ENCODE results near the gene RNU6-9.
"Not testable (repeated sequence)": the region's sequence is repeated elsewhere in the genome, so short reads cannot be mapped to it uniquely, and the experiment has no call there.

RNU6-9 gene

DNA sequence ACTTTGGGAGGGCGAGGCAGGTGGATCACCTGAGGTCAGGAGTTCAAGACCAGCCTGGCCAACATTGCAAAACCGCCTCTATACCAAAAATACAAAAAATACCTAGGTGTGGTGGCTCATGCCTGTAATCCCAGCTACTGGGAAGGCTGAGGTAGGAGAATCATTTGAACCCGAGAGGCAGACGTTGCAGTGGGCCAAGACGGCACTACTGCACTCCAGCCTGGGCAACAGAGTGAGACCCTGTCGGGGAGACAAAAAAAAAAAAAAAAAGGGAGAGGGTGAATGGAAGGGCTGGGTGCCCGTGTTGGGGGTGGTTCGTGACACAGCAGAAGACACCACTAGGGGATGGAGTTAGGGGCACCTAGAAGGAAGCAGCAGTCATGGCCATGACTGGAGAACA is 23.0 kb upstream of the RNU6-9 start:
- peak overlapping the region; percentile 20 for H3K4me3 Mint-ChIP-seq
- peaks cover 2% of the 10 kb centered on the region for H3K36me3 Mint-ChIP-seq
- H3K4me1 Mint-ChIP-seq (ENCODE audit: low read depth), result peaks cover 14% of the 10 kb centered on the region
- no peaks in the 10 kb centered on the region for H3K27me3 Mint-ChIP-seq
- no peaks in the 10 kb centered on the region for H3K9me3 Mint-ChIP-seq (ENCODE audit: low read depth)
- H3K27ac Mint-ChIP-seq, result no peak overlapping the region

DNA sequence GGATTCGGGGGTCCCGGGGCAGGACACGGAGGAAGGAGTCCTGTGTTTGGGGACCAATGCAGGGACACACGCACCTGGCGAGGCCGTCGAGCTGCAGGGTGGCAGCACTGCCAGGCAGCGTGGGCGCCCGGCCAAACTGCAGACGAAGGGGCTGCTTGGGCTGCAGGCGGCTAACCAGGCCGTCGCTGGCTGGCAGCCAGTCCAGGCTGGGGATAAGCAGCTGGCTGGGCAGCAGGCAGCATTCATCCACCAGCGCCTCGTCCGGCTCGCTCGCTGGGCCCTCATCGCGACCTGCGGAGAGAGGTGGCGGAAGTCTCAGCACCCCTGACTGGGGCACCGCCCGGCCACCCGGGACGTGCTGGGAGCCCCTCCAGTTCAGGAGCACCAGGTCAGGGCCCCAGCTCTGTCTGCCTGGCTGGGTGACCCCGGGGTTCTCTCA is 22.3 kb upstream of the RNU6-9 start:
- Mint-ChIP-seq H3K27ac (no peak overlapping the region), H3K4me3 (no peak overlapping the region), H3K36me3 (peaks cover 2% of the 10 kb centered on the region), H3K9me3 (ENCODE audit: low read depth) (no peaks in the 10 kb centered on the region), H3K27me3 (no peaks in the 10 kb centered on the region), H3K4me1 (ENCODE audit: low read depth) (peaks cover 15% of the 10 kb centered on the region)

DNA sequence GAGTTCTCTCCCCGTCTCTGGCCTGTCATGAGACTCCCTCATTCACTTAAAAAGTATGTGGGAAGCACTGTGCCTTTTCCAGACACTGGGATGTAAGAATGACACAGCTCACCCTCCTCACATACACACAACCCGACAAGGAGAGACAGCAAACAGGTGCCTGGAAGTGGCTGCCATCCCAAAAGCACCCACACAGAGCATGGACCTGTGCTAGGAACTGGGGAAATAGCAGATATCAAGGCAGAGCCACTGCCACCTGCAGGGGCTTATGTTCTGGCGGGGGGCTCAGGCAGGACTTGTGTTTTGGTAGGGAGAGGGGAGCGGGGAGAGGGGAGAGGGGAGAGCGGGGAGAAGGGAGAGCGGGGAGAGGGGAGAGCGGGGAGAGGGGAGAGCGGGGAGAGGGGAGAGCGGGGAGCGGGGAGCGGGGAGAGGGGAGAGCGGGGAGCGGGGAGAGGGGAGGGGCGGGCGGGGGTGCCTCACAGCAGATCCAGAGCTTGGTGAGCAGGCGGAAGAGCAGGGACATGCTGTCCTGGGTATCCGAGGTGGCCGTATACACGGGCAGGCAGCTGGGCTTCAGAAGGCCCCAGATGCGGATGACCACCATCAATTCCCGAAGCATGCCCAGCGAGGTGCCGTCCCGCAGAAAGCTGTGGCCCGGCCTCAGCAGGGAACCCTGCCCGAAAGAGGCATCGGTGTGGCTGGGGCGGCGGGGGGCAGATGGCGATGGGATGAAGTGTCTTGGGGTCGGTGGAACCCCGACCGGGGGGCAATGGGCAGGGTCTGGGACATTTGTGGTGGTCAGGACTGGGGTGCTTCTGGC is 21.6 kb upstream of the RNU6-9 start:
- Mint-ChIP-seq H3K4me3 (peak overlapping the region; percentile 70), H3K9me3 (ENCODE audit: low read depth) (no peaks in the 10 kb centered on the region), H3K4me1 (ENCODE audit: low read depth) (peaks cover 15% of the 10 kb centered on the region), H3K27ac (peak overlapping the region; percentile 41), H3K36me3 (peaks cover 2% of the 10 kb centered on the region), H3K27me3 (no peaks in the 10 kb centered on the region)

DNA sequence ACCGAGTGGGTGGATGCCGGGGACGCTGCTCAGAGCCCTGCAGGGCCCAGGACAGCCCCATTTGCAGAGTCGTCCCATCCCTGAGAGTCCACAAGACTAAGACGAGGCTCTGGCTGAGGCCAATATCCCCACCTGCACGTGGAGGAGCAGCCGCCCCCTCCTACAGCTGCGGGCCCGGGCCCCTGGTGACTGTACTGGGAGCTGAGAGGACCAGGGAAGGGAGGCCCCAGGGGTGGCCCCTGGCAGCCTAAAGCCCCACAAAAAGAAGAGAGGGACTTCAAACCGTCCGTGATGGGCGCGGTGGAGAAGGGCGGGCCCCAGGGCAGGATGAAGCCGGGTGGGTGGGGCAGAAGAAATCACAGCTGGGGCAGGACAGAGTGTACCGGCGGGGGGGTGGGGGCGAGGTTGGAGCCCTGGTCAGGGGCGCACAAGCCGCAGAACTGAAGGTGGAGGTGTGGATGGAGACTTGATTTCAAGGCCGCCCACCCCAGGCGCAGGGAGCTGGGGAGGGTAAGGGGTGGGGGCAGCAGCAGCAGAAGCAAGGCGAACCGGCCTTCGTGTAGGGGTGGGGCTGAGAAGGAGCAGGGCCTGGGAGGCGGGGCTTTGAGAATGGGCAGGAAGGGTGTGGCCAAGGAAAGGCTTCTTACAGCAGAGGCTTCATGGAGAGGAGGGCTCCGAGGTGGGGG is 20.9 kb upstream of the RNU6-9 start:
- Mint-ChIP-seq H3K36me3 (peaks cover 2% of the 10 kb centered on the region), H3K9me3 (ENCODE audit: low read depth) (no peaks in the 10 kb centered on the region), H3K4me1 (ENCODE audit: low read depth) (peaks cover 15% of the 10 kb centered on the region), H3K4me3 (peak overlapping the region; percentile 70), H3K27me3 (no peaks in the 10 kb centered on the region), H3K27ac (peak overlapping the region; percentile 54)

DNA sequence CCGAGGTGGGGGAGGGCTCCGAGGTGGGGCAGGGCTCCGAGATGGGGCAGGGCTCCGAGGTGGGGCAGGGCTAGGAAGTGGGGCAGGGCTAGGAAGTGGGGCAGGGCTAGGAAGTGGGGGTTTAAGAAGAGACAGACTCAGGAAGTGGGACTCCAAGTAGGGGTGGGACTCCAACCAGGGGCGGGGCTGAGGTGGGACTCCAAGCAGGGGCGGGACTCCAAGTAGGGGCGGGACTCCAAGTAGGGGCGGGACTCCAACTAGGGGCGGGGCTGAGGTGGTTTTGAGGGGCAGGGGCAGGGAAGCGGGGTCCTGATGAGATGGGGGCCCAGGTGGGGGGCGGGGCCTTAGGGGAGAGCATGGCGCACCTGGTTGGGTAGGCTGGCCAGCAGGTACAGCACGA is 20.2 kb upstream of the RNU6-9 start:
- no peaks in the 10 kb centered on the region for H3K9me3 Mint-ChIP-seq (ENCODE audit: low read depth)
- no peak overlapping the region for H3K27ac Mint-ChIP-seq
- no peaks in the 10 kb centered on the region for H3K27me3 Mint-ChIP-seq
- peaks cover 2% of the 10 kb centered on the region for H3K36me3 Mint-ChIP-seq
- H3K4me3 Mint-ChIP-seq, result no peak overlapping the region
- peaks cover 15% of the 10 kb centered on the region for H3K4me1 Mint-ChIP-seq (ENCODE audit: low read depth)

DNA sequence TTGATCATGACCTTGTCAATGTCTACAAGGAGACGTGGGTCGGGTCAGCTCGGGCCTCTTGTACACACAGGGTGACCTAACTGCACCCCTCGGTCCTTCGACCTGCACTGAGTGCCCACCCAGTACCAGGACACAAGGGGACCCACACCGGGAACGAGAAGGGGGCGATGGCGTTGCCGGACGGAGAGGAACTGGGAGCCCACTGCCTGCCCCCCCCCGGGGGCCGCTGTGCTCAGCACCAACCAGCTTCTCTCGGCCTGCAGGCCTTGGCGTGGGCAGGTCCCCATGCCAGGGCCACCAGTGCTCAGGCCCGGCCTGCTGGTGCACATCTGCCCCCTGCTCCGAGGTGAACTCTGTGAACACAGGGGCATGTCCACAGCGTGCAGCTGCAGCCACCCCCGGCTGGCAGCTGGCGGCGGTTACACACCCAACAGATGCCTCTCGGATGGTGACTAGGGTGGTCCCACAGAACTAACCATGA is 19.7 kb upstream of the RNU6-9 start:
- Mint-ChIP-seq H3K27ac (no peak overlapping the region), H3K4me1 (ENCODE audit: low read depth) (peaks cover 15% of the 10 kb centered on the region), H3K9me3 (ENCODE audit: low read depth) (no peaks in the 10 kb centered on the region), H3K4me3 (no peak overlapping the region), H3K36me3 (peaks cover 2% of the 10 kb centered on the region), H3K27me3 (no peaks in the 10 kb centered on the region)

DNA sequence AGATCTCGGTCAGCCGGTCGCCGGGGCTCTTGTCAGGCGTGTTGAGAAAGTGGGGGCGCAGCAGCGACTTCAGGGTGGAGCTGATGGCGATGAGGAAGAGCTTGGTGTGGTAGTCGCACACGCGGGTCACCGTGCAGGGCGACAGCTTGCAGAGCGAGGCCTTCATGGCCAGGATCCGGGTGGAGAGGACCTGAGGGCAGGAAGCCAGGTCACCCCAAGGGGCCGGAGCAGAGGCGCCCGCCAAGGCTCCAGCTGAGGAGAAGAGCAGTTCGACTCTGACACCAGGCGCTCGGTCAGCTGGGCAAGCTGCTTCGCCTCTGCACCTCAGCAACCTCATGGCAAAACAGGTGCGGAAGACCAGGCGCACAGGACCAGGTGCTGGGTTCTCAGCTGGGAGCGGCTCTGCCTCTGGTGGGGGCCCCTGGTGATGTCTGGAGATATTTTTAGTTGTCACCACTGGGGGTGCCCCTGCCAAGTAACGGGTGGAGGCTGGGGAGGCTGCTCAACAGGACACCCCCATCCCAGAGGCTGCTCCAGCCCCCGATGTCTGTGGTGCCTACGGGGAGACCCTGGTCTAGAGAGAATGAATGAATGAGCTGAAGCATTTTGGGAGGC is 17.9 kb upstream of the RNU6-9 start:
- H3K4me1 Mint-ChIP-seq (ENCODE audit: low read depth), result peaks cover 12% of the 10 kb centered on the region
- H3K9me3 Mint-ChIP-seq (ENCODE audit: low read depth), result no peaks in the 10 kb centered on the region
- no peaks in the 10 kb centered on the region for H3K36me3 Mint-ChIP-seq
- H3K4me3 Mint-ChIP-seq, result no peak overlapping the region
- H3K27me3 Mint-ChIP-seq, result no peaks in the 10 kb centered on the region
- no peak overlapping the region for H3K27ac Mint-ChIP-seq

DNA sequence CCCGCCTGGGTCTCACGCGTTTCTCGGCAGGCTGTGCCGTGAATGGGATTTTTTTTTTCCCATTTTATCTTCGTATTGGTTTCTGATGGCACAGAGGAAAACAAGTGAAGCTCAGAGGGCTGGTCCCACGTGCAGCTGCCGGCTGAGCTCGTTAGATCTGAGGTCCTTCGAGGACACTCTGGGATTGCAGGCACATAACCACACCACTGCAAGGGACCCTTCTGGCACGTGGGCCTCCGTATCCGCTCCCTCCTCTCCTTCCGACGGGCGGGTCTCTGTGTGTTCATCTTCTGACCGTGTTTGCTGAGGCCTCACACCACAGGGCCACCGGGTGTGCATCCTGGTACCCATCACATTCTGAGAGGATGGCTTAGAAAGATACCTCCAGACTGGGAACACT is 17.2 kb upstream of the RNU6-9 start:
- Mint-ChIP-seq H3K9me3 (ENCODE audit: low read depth) (no peaks in the 10 kb centered on the region), H3K4me3 (no peak overlapping the region), H3K27me3 (no peaks in the 10 kb centered on the region), H3K4me1 (ENCODE audit: low read depth) (peaks cover 11% of the 10 kb centered on the region), H3K27ac (peak overlapping the region; percentile 6), H3K36me3 (no peaks in the 10 kb centered on the region)

DNA sequence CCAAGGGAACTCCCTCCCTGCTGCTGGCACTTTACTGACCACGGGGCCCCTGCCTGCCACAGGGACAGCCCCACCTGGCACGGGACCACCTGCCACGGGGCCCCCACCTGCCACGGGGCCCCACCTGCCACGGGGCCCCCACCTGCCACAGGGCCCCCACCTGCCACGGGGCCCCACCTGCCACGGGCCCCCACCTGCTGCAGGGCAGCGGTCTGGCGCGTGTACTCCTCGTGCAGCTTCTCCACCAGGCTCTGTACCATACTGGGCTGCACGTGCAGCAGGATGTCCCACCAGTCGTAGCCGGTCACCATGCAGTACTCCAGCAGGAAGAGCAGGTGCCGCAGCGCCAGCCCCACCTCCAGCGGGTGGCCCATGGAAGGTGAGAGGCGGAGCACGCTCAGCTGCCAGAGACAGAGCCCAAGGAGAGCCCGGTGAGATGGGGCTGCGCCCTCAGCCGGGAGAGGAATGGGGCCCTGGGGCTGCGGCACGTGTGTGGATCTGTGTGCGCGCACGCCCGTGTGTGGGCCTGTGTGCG is 16.4 kb upstream of the RNU6-9 start:
- peaks cover 9% of the 10 kb centered on the region for H3K4me1 Mint-ChIP-seq (ENCODE audit: low read depth)
- no peak overlapping the region for H3K27ac Mint-ChIP-seq
- H3K4me3 Mint-ChIP-seq, result no peak overlapping the region
- no peaks in the 10 kb centered on the region for H3K36me3 Mint-ChIP-seq
- H3K27me3 Mint-ChIP-seq, result no peaks in the 10 kb centered on the region
- H3K9me3 Mint-ChIP-seq (ENCODE audit: low read depth), result no peaks in the 10 kb centered on the region

DNA sequence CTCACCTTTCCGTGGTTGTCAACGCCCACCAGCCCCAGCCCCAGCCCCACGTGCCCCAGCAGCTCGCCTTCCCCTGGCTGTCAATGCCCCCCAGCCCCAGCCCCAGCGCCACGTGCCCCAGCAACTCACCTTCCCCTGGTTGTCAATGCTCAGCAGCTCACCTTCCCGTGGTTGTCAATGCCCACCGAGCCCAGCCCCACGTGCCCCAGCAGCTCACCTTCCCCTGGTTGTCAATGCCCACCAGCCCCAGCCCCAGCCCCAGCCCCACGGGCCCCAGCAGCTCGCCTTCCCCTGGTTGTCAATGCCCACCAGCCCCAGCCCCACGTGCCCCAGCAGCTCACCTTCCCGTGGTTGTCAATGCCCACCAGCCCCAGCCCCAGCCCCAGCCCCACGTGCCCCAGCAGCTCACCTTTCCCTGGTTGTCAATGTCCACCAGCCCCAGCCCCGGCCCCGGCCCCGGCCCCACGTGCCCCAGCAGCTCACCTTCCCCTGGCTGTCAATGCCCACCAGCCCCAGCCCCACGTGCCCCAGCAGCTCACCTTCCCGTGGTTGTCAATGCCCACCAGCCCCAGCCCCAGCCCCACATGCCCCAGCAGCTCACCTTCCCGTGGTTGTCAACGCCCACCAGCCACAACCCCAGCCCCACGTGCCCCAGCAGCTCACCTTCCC is 15.2 kb upstream of the RNU6-9 start:
- H3K27ac Mint-ChIP-seq; H3K9me3 Mint-ChIP-seq (ENCODE audit: low read depth); H3K4me1 Mint-ChIP-seq (ENCODE audit: low read depth); H3K27me3 Mint-ChIP-seq; H3K36me3 Mint-ChIP-seq; H3K4me3 Mint-ChIP-seq: not testable (repeated sequence)

DNA sequence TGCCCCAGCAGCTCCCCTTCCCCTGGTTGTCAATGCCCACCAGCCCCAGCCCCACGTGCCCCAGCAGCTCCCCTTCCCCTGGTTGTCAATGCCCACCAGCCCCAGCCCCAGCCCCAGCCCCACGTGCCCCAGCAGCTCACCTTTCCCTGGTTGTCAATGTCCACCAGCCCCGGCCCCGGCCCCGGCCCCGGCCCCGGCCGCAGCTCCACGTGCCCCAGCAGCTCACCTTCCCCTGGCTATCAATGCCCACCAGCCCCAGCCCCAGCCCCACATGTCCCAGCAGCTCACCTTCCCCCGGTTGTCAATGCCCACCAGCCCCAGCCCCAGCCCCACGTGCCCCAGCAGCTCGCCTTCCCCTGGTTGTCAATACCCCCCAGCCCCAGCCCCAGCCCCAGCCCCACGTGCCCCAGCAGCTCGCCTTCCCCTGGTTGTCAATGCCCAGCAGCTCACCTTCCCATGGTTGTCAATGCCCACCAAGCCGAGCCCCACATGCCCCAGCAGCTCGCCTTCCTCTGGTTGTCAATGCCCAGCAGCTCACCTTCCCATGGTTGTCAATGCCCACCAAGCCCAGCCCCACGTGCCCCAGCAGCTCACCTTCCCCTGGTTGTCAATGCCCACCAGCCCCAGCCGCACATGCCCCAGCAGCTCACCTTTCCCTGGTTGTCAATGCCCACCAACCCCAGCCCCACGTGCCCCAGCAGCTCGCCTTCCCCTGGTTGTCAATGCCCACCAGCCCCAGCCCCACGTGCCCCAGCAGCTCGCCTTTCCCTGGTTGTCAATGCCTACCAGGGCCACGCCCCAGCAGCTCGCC is 14.3 kb upstream of the RNU6-9 start:
- not testable (repeated sequence) for H3K9me3 Mint-ChIP-seq (ENCODE audit: low read depth); H3K36me3 Mint-ChIP-seq; H3K27ac Mint-ChIP-seq; H3K27me3 Mint-ChIP-seq; H3K4me1 Mint-ChIP-seq (ENCODE audit: low read depth); H3K4me3 Mint-ChIP-seq

DNA sequence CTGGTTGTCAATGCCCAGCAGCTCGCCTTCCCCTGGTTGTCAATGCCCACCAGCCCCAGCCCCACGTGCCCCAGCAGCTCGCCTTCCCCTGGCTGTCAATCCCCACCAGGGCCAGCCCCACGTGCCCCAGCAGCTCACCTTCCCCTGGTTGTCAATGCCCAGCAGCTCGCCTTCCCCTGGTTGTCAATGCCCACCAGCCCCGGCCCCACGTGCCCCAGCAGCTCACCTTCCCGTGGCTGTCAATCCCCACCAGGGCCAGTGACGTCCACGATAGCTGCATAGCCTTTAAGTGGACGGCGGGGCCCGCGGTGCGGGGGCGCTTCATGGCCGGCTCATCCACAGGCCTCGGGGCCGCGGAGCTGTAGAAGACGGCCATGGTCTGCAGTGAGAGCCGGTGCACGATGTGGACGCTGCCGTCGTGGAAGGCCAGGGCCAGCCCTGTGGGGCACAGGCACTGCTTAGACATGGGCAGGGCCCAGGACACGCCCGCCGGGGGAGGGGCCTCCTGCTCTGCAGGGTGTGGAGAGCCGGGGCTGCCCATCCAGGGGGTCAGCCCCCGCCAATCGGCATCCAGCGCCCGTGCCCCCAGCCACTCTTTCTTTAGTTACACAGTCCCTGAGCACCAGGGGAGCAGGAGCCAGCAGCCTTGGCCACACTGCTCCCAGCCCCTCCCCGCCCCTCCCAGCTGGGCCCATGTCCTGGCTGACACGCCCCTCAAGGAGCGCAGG is 13.4 kb upstream of the RNU6-9 start:
- Mint-ChIP-seq H3K4me3 (no peak overlapping the region), H3K27ac (no peak overlapping the region), H3K4me1 (ENCODE audit: low read depth) (peaks cover 2% of the 10 kb centered on the region), H3K9me3 (ENCODE audit: low read depth) (no peaks in the 10 kb centered on the region), H3K27me3 (no peaks in the 10 kb centered on the region), H3K36me3 (no peaks in the 10 kb centered on the region)

DNA sequence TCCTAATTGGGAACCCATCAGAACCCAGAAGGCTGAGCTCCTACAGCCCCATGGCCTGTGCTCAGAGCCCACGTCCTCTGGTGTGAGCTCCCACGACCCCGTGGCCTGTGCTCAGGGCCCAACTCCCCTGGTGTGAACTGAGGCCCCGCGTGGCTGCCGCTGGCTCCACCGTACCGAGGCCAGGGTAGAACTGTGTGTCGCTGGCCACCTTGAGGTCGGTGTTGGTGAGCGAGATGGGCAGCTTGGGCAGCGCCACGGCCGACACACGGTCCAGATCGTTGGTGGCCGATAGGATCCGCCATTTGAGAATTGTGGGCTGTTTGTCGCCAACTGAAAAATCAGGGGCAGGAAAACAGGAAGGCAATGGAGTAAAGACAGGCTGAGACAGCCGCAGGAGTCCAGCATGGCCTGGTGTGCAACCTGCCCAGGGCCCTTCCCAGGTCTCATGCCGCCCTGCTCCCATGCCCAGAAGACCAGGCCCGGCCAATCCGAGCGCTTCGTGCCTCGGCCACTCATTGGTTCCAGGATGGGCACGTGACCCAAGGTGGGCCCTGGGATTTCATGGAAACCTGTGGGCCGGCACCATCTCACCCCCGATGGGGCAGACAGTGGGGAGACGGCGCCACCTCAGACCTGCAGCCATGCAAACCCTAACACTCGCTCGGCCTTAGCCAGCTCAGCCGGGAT is 11.8 kb upstream of the RNU6-9 start:
- H3K4me3 Mint-ChIP-seq, result no peak overlapping the region
- no peak overlapping the region for H3K27ac Mint-ChIP-seq
- H3K4me1 Mint-ChIP-seq (ENCODE audit: low read depth), result peaks cover 2% of the 10 kb centered on the region
- H3K9me3 Mint-ChIP-seq (ENCODE audit: low read depth), result no peaks in the 10 kb centered on the region
- no peaks in the 10 kb centered on the region for H3K36me3 Mint-ChIP-seq
- no peaks in the 10 kb centered on the region for H3K27me3 Mint-ChIP-seq
